Effector memory CD4-positive, alpha-beta T cell (primary cell): ENCODE measurements around the gene ACLY.

Experiments
- DNase-seq, 3 donors: peaks; one replicate each; pipeline ENCODE4 v3.0.0-alpha.2; 2020
- H3K27ac ChIP-seq: 2 replicates; pipeline ENCODE4 v1.7.0; 2013; ENCODE audit warnings: mild to moderate bottlenecking, low read length, moderate library complexity; ENCODE audit not compliant: insufficient read depth, poor library complexity, severe bottlenecking
- H3K27me3 ChIP-seq: replicated peaks from 2 replicates; pipeline ENCODE4 v1.7.0; 2013; ENCODE audit warnings: mild to moderate bottlenecking, low read length; ENCODE audit not compliant: insufficient read depth, control insufficient read depth, poor library complexity, severe bottlenecking
- H3K36me3 ChIP-seq: 2 replicates; pipeline ENCODE4 v1.7.0; 2013; ENCODE audit warnings: mild to moderate bottlenecking, low read length, moderate library complexity; ENCODE audit not compliant: control insufficient read depth, insufficient read depth
- H3K4me1 ChIP-seq: 2 replicates; pipeline ENCODE4 v1.7.0; 2013; ENCODE audit warnings: low read length, mild to moderate bottlenecking; ENCODE audit not compliant: control insufficient read depth, insufficient read depth, poor library complexity, severe bottlenecking
- H3K4me3 ChIP-seq: 2 replicates; pipeline ENCODE4 v1.7.0; 2013; ENCODE audit warnings: low read length, low read depth, mild to moderate bottlenecking; ENCODE audit not compliant: insufficient read depth, poor library complexity, severe bottlenecking
- H3K9me3 ChIP-seq: 2 replicates; pipeline ENCODE4 v1.7.0; 2013; ENCODE audit warnings: mild to moderate bottlenecking, low read length, moderate library complexity; ENCODE audit not compliant: control insufficient read depth

Gene ACLY

GRCh38 chr17:41818024-41818423 is 100.7 kb downstream of the ACLY start:
- Histone ChIP-seq H3K27me3 (no peaks in the 10 kb centered on the region), H3K4me1 (no peaks in the 10 kb centered on the region), H3K27ac (no peak overlapping the region), H3K36me3 (no peaks in the 10 kb centered on the region), H3K4me3 (no peak overlapping the region), H3K9me3 (no peaks in the 10 kb centered on the region)
- no peak for DNase-seq
